HEK293 (cell line): ENCODE results near the gene SCN1A.

Source experiments
- CTCF ChIA-PET: fragments of 350-600 bp; formaldehyde crosslinking; extraction: SDS; loops from one replicate; lab custom pipeline; 2021; ENCODE audit warnings: antibody characterized with exemption; lab: Yijun Ruan, JAX
- POLR2A ChIA-PET: fragments of 300-600 bp; formaldehyde crosslinking; extraction: SDS; loops from one replicate; lab custom pipeline; 2020; ENCODE audit warnings: antibody characterized with exemption, inconsistent platforms; lab: Yijun Ruan, JAX
- H3K27ac ChIP-seq: fragments of 200-500 bp; sonication (Bioruptor generic); 2 replicates; pipeline ENCODE4 v1.5.1; 2014; ENCODE audit warnings: low read depth, low read length, control low read depth, inconsistent platforms; ENCODE audit errors: extremely low read depth
- H3K36me3 ChIP-seq, 2 experiments: fragments of 200-500 bp in 1 of 2; sonication (Bioruptor generic) in 1 of 2; 1 replicate in 1 of 2; 2 replicates in 1 of 2; pipeline ENCODE4 v1.5.1; 2014 to 2017; ENCODE audit warnings: inconsistent platforms in 2 of 2, low read length in 2 of 2; ENCODE audit not compliant: control insufficient read depth in 2 of 2, insufficient read depth in 1 of 2
- H3K4me1 ChIP-seq: fragments of 200-500 bp; sonication (Bioruptor generic); 2 replicates; pipeline ENCODE4 v1.5.1; 2014; ENCODE audit warnings: mild to moderate bottlenecking, low read length, inconsistent platforms; ENCODE audit not compliant: control insufficient read depth, insufficient read depth
- H3K4me3 ChIP-seq: 2 replicates; pipeline ENCODE4 v1.5.1; 2011; ENCODE audit warnings: low read depth, mild to moderate bottlenecking, control low read depth, low read length, moderate library complexity
- H3K9me3 ChIP-seq: fragments of 200-500 bp; sonication (Bioruptor generic); 2 replicates; pipeline ENCODE4 v1.5.1; 2014; ENCODE audit warnings: low read depth, low read length, inconsistent platforms; ENCODE audit not compliant: control insufficient read depth, insufficient read depth
- IKZF3 ChIP-seq: fragments of 450-650 bp; IDR thresholded peaks from 2 replicates; pipeline ENCODE4 v1.5.0; 2018; ENCODE audit warnings: missing biosample characterization, mild to moderate bottlenecking, missing genetic modification characterization, moderate library complexity
- KLF1 ChIP-seq: fragments of 450-650 bp; formaldehyde crosslinking; IDR thresholded peaks from 2 replicates; pipeline ENCODE4 v1.5.1; 2016; ENCODE audit warnings: missing biosample characterization, missing genetic modification characterization
- OVOL3 ChIP-seq: fragments of 450-650 bp; formaldehyde crosslinking; IDR thresholded peaks from 2 replicates; pipeline ENCODE4 v1.5.1; 2016; ENCODE audit warnings: missing biosample characterization, missing genetic modification characterization
- YY2 ChIP-seq: fragments of 450-650 bp; formaldehyde crosslinking; IDR thresholded peaks from 2 replicates; pipeline ENCODE4 v1.5.1; 2016; ENCODE audit warnings: missing biosample characterization, missing genetic modification characterization
- ZBTB17 ChIP-seq: fragments of 450-650 bp; formaldehyde crosslinking; IDR thresholded peaks from 2 replicates; pipeline ENCODE4 v1.5.1; 2016; ENCODE audit warnings: missing biosample characterization, missing genetic modification characterization
- ZBTB7A ChIP-seq: fragments of 450-650 bp; formaldehyde crosslinking; IDR thresholded peaks from 2 replicates; pipeline ENCODE4 v1.5.1; 2016; ENCODE audit warnings: low read depth, missing biosample characterization, missing genetic modification characterization
- ZNF140 ChIP-seq: fragments of 450-650 bp; formaldehyde crosslinking; IDR thresholded peaks from 2 replicates; pipeline ENCODE4 v1.5.1; 2016; ENCODE audit warnings: missing biosample characterization, missing genetic modification characterization
- ZNF2 ChIP-seq: fragments of 450-650 bp; formaldehyde crosslinking; IDR thresholded peaks from 2 replicates; pipeline ENCODE4 v1.5.1; 2016; ENCODE audit warnings: missing biosample characterization, missing genetic modification characterization
- ZNF335 ChIP-seq: fragments of 450-650 bp; formaldehyde crosslinking; conservative IDR thresholded peaks from 2 replicates; pipeline ENCODE4 v1.5.1; 2016; ENCODE audit warnings: missing biosample characterization, missing genetic modification characterization
- ZNF426 ChIP-seq: fragments of 450-650 bp; formaldehyde crosslinking; IDR thresholded peaks from 2 replicates; pipeline ENCODE4 v1.5.1; 2017; ENCODE audit warnings: missing biosample characterization, missing genetic modification characterization, mild to moderate bottlenecking, inconsistent platforms, moderate library complexity
- ZNF433 ChIP-seq: fragments of 450-650 bp; formaldehyde crosslinking; IDR thresholded peaks from 2 replicates; pipeline ENCODE4 v1.5.1; 2016; ENCODE audit warnings: missing biosample characterization, missing genetic modification characterization, low read depth
- ZNF629 ChIP-seq: fragments of 450-650 bp; formaldehyde crosslinking; IDR thresholded peaks from 2 replicates; pipeline ENCODE4 v1.5.1; 2017; ENCODE audit warnings: missing biosample characterization, missing genetic modification characterization
- ZNF654 ChIP-seq: fragments of 450-650 bp; formaldehyde crosslinking; IDR thresholded peaks from 2 replicates; pipeline ENCODE4 v1.5.1; 2016; ENCODE audit warnings: low read depth, missing biosample characterization, missing genetic modification characterization
- ZNF785 ChIP-seq: fragments of 450-650 bp; formaldehyde crosslinking; IDR thresholded peaks from 2 replicates; pipeline ENCODE4 v1.5.1; 2016; ENCODE audit warnings: missing biosample characterization, missing genetic modification characterization
- TF ChIP-seq, protein P1 (sequence below): fragments of 450-650 bp; formaldehyde crosslinking; IDR thresholded peaks from 2 replicates; pipeline ENCODE4 v1.5.1; 2016; ENCODE audit warnings: missing biosample characterization, missing genetic modification characterization
- TF ChIP-seq, protein P2 (sequence below): fragments of 450-650 bp; formaldehyde crosslinking; IDR thresholded peaks from 2 replicates; pipeline ENCODE4 v1.5.1; 2016; ENCODE audit warnings: missing biosample characterization, missing genetic modification characterization
- TF ChIP-seq, protein P3 (sequence below): fragments of 450-650 bp; formaldehyde crosslinking; IDR thresholded peaks from 2 replicates; pipeline ENCODE4 v1.5.1; 2016; ENCODE audit warnings: missing biosample characterization, missing genetic modification characterization
- TF ChIP-seq, protein P4 (sequence below): fragments of 450-650 bp; formaldehyde crosslinking; conservative IDR thresholded peaks from 2 replicates; pipeline ENCODE4 v1.5.1; 2016; ENCODE audit warnings: low read depth, missing biosample characterization, missing genetic modification characterization
- TF ChIP-seq, protein P5 (sequence below): fragments of 450-650 bp; formaldehyde crosslinking; IDR thresholded peaks from 2 replicates; pipeline ENCODE4 v1.5.1; 2016; ENCODE audit warnings: missing biosample characterization, missing genetic modification characterization, borderline replicate concordance

SCN1A gene

DNA sequence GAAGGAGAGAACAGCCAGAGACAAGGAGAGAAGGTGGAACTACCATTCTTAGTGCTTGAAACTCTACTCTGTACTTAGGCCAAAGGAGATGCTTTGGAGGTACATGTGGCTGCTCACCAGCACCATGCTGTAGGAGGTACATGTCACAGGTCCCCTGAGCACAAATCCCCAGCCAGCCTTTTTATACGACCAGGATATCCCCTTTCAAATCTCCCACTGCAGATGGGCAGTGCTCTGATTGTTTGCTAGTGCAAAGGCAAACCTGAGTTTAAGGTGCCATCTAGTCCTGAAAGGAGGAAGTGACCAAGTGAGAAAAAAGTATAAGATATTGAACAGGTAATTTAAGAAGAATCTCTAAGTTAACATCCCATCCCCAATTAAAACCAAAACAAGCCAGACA lies 157.2 kb downstream of the SCN1A start:
- H3K27ac ChIP-seq = no peak overlapping the region
- ChIA-PET CTCF (no interaction called here), POLR2A (no interaction called here)
- no peak overlapping the region for H3K4me3 ChIP-seq
- no peaks in the 10 kb centered on the region for H3K9me3 ChIP-seq
- H3K36me3 ChIP-seq = no peaks in the 10 kb centered on the region
- no peaks in the 10 kb centered on the region for H3K4me1 ChIP-seq
- TF ChIP-seq ZNF2 (tag by site-specific recombination) (no peak), ZNF335 (tag by site-specific recombination) (no peak), YY2 (no peak), ZNF140 (tag by site-specific recombination) (no peak), ZNF629 (tag by site-specific recombination) (no peak), OVOL3 (no peak), IKZF3 (no peak), ZNF785 (tag by site-specific recombination) (no peak), KLF1 (tag by site-specific recombination) (no peak)

DNA sequence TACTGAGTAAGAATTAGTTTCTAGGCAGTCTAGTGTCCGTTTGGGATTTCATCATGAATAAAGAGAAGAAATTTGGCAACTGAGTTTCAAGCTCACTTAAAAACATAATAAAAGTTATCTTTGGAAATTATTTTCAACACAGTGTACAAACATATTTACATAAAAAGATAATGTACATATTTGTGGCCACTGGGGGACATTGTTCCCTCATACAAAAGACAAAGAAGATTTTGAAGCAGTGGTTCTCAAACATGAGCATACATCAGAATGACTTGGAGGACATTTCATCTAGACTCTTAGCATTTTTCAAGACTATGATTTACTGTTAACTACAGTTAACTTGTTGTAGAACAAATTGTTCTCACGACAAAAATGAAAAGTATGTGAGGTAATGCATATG lies 158.6 kb downstream of the SCN1A start:
- POLR2A ChIA-PET = no interaction called here
- no peak overlapping the region for H3K4me3 ChIP-seq
- TF ChIP-seq ZNF654 (tag by site-specific recombination) (no peak), ZBTB17 (tag by site-specific recombination) (no peak), ZNF433 (tag by site-specific recombination) (no peak), ZNF426 (tag by site-specific recombination) (no peak), ZBTB7A (tag by site-specific recombination) (no peak)
- TF ChIP-seq, protein P1, sequence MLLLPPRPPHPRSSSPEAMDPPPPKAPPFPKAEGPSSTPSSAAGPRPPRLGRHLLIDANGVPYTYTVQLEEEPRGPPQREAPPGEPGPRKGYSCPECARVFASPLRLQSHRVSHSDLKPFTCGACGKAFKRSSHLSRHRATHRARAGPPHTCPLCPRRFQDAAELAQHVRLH (tag by site-specific recombination) = no peak
- TF ChIP-seq, protein P2, sequence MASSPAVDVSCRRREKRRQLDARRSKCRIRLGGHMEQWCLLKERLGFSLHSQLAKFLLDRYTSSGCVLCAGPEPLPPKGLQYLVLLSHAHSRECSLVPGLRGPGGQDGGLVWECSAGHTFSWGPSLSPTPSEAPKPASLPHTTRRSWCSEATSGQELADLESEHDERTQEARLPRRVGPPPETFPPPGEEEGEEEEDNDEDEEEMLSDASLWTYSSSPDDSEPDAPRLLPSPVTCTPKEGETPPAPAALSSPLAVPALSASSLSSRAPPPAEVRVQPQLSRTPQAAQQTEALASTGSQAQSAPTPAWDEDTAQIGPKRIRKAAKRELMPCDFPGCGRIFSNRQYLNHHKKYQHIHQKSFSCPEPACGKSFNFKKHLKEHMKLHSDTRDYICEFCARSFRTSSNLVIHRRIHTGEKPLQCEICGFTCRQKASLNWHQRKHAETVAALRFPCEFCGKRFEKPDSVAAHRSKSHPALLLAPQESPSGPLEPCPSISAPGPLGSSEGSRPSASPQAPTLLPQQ (tag by site-specific recombination) = no peak
- TF ChIP-seq, protein P3, sequence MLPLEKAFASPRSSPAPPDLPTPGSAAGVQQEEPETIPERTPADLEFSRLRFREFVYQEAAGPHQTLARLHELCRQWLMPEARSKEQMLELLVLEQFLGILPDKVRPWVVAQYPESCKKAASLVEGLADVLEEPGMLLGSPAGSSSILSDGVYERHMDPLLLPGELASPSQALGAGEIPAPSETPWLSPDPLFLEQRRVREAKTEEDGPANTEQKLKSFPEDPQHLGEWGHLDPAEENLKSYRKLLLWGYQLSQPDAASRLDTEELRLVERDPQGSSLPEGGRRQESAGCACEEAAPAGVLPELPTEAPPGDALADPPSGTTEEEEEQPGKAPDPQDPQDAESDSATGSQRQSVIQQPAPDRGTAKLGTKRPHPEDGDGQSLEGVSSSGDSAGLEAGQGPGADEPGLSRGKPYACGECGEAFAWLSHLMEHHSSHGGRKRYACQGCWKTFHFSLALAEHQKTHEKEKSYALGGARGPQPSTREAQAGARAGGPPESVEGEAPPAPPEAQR = no peak
- TF ChIP-seq, protein P4, sequence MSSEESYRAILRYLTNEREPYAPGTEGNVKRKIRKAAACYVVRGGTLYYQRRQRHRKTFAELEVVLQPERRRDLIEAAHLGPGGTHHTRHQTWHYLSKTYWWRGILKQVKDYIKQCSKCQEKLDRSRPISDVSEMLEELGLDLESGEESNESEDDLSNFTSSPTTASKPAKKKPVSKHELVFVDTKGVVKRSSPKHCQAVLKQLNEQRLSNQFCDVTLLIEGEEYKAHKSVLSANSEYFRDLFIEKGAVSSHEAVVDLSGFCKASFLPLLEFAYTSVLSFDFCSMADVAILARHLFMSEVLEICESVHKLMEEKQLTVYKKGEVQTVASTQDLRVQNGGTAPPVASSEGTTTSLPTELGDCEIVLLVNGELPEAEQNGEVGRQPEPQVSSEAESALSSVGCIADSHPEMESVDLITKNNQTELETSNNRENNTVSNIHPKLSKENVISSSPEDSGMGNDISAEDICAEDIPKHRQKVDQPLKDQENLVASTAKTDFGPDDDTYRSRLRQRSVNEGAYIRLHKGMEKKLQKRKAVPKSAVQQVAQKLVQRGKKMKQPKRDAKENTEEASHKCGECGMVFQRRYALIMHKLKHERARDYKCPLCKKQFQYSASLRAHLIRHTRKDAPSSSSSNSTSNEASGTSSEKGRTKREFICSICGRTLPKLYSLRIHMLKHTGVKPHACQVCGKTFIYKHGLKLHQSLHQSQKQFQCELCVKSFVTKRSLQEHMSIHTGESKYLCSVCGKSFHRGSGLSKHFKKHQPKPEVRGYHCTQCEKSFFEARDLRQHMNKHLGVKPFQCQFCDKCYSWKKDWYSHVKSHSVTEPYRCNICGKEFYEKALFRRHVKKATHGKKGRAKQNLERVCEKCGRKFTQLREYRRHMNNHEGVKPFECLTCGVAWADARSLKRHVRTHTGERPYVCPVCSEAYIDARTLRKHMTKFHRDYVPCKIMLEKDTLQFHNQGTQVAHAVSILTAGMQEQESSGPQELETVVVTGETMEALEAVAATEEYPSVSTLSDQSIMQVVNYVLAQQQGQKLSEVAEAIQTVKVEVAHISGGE (tag by site-specific recombination) = no peak
- TF ChIP-seq, protein P5, sequence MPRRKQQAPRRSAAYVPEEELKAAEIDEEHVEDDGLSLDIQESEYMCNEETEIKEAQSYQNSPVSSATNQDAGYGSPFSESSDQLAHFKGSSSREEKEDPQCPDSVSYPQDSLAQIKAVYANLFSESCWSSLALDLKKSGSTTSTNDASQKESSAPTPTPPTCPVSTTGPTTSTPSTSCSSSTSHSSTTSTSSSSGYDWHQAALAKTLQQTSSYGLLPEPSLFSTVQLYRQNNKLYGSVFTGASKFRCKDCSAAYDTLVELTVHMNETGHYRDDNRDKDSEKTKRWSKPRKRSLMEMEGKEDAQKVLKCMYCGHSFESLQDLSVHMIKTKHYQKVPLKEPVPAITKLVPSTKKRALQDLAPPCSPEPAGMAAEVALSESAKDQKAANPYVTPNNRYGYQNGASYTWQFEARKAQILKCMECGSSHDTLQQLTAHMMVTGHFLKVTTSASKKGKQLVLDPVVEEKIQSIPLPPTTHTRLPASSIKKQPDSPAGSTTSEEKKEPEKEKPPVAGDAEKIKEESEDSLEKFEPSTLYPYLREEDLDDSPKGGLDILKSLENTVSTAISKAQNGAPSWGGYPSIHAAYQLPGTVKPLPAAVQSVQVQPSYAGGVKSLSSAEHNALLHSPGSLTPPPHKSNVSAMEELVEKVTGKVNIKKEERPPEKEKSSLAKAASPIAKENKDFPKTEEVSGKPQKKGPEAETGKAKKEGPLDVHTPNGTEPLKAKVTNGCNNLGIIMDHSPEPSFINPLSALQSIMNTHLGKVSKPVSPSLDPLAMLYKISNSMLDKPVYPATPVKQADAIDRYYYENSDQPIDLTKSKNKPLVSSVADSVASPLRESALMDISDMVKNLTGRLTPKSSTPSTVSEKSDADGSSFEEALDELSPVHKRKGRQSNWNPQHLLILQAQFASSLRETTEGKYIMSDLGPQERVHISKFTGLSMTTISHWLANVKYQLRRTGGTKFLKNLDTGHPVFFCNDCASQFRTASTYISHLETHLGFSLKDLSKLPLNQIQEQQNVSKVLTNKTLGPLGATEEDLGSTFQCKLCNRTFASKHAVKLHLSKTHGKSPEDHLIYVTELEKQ (tag by site-specific recombination) = no peak

More for the DNA sequence above, 158.6 kb downstream of the SCN1A start:
- Histone ChIP-seq H3K4me1 (no peaks in the 10 kb centered on the region), H3K27ac (no peak overlapping the region), H3K9me3 (no peaks in the 10 kb centered on the region), H3K36me3 (no peaks in the 10 kb centered on the region)
- CTCF ChIA-PET = no interaction called here
